Measurements from ENCODE around the gene DMPK.

DMPK gene

DNA sequence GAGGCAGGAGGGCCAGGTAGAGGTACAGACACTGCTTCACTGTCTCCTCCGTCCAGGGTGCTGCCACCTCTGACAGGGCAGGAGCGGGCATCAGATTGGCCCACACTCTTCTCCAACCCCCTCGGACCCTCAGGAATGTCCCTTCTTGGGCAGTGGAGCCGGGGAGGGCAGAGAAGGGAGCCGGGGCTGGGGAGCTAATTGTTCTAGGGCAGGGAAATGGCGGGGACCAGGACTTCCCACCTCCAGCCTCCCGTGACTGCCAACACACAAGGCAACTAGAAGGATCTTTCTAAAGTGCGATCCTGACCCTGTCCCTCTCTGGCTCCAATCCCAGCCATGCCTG, 42.9 kb upstream of the DMPK start:
- no peak for DNase-seq (ENCODE audit: low read depth)
- TF ChIP-seq, protein P1, sequence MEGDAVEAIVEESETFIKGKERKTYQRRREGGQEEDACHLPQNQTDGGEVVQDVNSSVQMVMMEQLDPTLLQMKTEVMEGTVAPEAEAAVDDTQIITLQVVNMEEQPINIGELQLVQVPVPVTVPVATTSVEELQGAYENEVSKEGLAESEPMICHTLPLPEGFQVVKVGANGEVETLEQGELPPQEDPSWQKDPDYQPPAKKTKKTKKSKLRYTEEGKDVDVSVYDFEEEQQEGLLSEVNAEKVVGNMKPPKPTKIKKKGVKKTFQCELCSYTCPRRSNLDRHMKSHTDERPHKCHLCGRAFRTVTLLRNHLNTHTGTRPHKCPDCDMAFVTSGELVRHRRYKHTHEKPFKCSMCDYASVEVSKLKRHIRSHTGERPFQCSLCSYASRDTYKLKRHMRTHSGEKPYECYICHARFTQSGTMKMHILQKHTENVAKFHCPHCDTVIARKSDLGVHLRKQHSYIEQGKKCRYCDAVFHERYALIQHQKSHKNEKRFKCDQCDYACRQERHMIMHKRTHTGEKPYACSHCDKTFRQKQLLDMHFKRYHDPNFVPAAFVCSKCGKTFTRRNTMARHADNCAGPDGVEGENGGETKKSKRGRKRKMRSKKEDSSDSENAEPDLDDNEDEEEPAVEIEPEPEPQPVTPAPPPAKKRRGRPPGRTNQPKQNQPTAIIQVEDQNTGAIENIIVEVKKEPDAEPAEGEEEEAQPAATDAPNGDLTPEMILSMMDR (IDR thresholded peaks at IDR 0.05; ENCODE audit: low read depth, low read length, missing control alignments) = no peak
- H3K4me3 ChIP-seq (ENCODE audit: low read depth, low read length) = no peak overlapping the region

DNA sequence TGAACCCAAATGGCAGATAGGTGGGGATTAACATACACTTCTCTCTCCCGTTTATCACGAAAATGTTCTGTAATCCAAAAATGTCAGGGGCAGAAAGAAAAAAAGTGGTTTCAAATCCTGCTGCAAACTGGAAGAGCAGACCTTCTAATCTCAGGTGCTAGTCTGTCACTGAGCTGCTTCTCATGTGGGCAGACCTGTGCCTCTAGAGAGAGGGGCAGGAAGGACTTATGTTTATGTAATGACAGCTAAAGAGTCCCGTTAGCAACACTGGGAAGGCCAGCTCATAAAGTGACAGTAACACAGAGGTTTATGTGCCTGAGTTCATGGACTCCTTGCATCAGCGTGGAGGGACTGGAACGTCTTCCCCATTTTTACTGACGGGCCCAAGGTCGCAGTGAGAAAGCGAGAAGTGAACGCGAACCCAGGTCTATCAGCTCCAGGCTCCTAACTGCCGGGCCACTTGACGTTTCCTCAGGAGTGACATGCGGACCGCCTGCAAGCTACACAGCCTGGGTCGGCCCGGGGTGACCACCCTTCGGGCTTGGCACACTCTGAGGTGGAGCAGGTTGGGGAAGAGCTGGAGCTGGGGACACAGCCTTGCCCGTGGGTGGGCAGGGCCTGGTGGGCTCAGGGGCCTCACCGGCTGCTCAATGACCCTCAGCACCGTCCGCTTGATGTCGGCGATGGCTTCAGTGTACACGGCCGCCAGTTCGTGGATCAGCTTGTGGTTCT, 42.4 kb upstream of the DMPK start:
- no peak for DNase-seq (ENCODE audit: low read depth)
- TF ChIP-seq, protein P1 (IDR thresholded peaks at IDR 0.05; ENCODE audit: low read depth, low read length, missing control alignments) = no peak
- no peak overlapping the region for H3K4me3 ChIP-seq (ENCODE audit: low read depth, low read length)

DNA sequence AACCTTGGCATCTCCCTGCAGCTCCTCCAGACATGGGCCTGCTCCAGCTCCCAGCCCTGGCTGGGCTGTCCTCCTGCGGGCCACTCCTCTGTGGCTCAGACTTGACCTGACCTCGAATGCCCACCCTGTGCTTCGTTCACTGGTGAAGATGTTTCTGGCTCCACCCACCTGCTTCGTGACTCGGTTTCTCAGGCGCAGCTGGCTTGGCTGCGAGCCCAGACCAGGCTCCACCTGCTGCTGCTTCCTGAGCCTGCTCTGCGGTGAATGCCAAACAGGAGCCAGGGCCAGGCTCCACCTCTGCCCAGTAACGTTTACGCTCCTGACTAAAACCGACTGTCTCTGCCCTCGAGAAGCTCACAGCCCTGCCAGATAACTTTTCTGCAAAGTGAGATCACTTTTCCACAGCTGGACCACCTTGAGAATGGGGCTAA, 41.8 kb upstream of the DMPK start:
- TF ChIP-seq, protein P1 (IDR thresholded peaks at IDR 0.05; ENCODE audit: low read depth, low read length, missing control alignments) = no peak
- H3K4me3 ChIP-seq (ENCODE audit: low read depth, low read length) = no peak overlapping the region
- DNase-seq (ENCODE audit: low read depth) = no peak

DNA sequence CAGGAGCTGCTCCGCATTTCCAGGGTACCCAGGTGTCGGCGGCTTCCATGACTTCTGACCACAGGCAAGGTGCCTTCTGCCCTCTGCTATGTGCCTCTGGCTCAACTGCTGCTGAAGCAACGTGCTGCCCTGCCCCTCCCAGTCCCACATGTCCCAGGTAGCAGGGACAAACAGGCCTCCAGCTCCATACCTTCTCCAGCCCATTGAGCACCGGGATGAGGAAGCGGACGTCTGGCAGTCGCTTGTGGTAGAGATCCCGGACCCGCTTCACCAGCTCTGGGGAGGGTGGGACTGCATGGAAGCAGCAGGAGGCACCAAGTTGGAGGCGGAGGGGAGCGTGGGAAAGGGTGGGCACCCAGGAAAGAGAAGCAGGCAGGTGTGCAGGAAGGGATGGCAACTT, 40.9 kb upstream of the DMPK start:
- TF ChIP-seq, protein P1 (IDR thresholded peaks at IDR 0.05; ENCODE audit: low read depth, low read length, missing control alignments) = no peak
- DNase-seq (ENCODE audit: low read depth) = no peak
- no peak overlapping the region for H3K4me3 ChIP-seq (ENCODE audit: low read depth, low read length)

DNA sequence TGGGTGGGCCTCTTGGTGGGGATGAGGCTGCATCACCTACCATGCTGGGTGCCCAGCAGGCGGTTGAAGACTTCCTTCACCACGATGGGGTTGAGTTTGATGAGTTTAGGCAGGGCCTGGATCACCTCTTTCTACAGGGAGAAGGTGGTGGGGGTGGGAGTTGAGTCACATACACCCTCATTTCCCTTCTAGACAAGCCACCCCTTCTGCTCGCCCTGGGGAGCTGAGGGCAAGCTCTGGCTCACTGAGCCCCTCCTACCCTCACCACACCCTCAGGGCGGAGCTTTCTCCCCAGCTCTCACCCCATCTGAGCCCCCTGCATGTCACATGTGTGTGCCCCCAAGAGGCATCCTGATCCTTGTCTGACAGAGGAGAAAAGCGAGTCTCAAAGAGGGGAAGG, 40.4 kb upstream of the DMPK start:
- no peak for DNase-seq (ENCODE audit: low read depth)
- TF ChIP-seq, protein P1 (IDR thresholded peaks at IDR 0.05; ENCODE audit: low read depth, low read length, missing control alignments) = no peak
- no peak overlapping the region for H3K4me3 ChIP-seq (ENCODE audit: low read depth, low read length)

DNA sequence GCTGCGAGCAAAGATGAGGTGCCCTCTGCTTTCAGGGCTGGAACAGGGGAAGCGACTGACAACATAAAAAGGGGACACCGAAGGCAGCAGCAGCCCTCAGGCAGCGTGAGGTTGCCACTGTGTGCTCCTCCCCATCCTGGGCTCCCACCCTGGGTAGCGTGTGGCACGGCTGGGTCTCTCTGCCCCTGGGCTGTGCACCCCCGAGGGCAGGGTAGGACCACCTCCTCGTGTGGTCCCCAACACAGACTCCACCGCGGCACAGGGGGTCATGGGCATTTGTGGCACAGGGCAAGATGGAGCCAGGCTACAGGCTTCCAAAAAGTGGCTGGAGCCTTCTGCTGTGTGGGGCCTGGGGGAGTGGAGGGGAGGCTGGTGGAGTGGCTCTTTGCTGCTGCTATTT, 39.3 kb upstream of the DMPK start:
- DNase-seq (ENCODE audit: low read depth) = no peak
- no peak overlapping the region for H3K4me3 ChIP-seq (ENCODE audit: low read depth, low read length)
- TF ChIP-seq, protein P1 (IDR thresholded peaks at IDR 0.05; ENCODE audit: low read depth, low read length, missing control alignments) = no peak

DNA sequence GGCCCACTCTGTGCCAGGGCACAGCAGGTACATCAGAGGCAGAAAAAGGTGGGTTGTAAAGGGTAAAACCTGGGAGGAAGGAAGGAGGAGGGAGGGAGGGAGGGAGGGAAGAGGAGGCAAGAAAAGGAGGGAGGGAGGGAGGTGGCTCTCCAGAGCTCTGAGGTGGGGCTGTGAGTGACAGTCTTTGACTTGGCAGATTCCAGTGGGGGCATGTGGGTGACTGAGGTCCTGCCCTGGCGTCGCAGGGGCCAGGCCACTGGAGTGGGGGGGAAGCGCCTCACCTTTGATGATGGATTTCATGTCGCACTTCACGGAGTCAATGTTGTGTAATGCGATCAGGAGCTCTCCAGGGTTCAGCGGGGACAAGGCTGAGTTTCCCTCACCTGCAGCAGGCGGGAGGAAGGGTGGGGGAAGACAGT, 38.8 kb upstream of the DMPK start:
- TF ChIP-seq, protein P1 (IDR thresholded peaks at IDR 0.05; ENCODE audit: low read depth, low read length, missing control alignments) = no peak
- no peak for DNase-seq (ENCODE audit: low read depth)

More for the DNA sequence above, 38.8 kb upstream of the DMPK start:
- no peak overlapping the region for H3K4me3 ChIP-seq (ENCODE audit: low read depth, low read length)
